Measurements from ENCODE around the gene DIPK1B.

GRCh38 chr9:136705564-136705963, 6.8 kb upstream of the DIPK1B start:
- TF ChIP-seq CTCF (conservative IDR thresholded peaks at IDR 0.05) (no peak), ZFX (IDR thresholded peaks at IDR 0.05) (no peak)
